Posterior cingulate gyrus (tissue), 11 donors: Measurements from ENCODE around the gene ENTPD2.
"Not testable (repeated sequence)": the region's sequence is repeated elsewhere in the genome, so short reads cannot be mapped to it uniquely, and the experiment has no call there.

Source experiments
- DNase-seq, 10 donors: peaks; one replicate each; pipeline versions ENCODE4 v3.0.0 to v3.0.0-alpha.2; 2020 to 2021; ENCODE audit warnings: mixed read lengths in 3 of 10
- intact Hi-C: fragments of 100-400 bp; cut with DNase I; formaldehyde crosslinking; loops from one replicate; pipeline ENCODE4 v1.15.1; 2023

The ENTPD2 gene

GRCh38 chr9:137066096-137066861 is 12.4 kb upstream of the ENTPD2 start:
- intact Hi-C loops = no loop called here
- peak in 1 of 10 donors; percentile 55 for DNase-seq

DNA sequence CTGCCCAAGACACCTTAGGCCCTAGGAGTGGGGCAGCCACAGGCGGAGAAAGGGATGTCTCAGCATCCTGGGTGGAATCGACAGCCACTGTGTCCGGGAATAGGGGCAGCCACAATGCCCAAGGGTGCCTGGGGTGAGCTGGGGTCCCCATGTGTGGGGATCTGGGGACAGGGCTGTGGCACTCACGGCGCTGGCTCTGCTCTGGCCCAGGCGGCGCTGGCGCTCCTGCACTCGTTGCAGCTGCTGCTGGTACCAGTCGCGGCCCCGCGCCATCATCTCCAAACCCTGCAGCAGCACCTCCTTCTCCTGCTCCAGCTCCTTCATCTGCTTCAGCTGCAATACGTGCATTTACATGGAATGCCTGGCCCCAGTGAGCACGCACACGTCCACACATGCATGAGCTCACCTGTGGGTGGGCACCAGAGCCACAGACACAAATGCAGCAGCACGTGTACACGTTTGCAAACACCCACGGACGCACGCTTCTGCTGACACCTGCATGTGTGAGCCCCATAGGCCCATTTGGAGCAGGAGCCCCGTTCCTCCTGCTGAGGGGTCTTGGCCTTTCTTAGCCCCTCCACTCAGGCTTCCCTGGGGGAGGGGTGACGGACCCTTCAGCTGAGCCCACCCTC is 11.6 kb upstream of the ENTPD2 start:
- intact Hi-C loops = loop anchor here (2.0 kb wide), 1 partner anchor 17 kb away; no protein-coding TSS in a partner anchor
- DNase-seq = no peak

DNA sequence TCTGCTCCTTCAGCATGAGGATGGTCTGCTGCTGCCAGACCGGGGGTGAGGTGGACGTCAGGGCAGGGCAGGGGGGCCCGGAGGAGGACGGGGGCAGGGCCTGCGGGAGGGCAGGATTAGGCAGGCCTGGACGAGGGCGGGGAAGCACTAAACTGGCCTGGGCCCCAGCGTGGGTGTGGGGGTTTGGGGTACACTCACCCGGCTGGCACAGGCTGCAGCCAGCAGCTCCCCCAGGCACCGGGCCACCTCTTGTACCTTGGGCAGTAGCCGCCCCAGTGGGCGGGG is 11.0 kb upstream of the ENTPD2 start:
- no peak for DNase-seq
- intact Hi-C loops = loop anchor here (2.0 kb wide), 1 partner anchor 16 kb away; no protein-coding TSS in a partner anchor

DNA sequence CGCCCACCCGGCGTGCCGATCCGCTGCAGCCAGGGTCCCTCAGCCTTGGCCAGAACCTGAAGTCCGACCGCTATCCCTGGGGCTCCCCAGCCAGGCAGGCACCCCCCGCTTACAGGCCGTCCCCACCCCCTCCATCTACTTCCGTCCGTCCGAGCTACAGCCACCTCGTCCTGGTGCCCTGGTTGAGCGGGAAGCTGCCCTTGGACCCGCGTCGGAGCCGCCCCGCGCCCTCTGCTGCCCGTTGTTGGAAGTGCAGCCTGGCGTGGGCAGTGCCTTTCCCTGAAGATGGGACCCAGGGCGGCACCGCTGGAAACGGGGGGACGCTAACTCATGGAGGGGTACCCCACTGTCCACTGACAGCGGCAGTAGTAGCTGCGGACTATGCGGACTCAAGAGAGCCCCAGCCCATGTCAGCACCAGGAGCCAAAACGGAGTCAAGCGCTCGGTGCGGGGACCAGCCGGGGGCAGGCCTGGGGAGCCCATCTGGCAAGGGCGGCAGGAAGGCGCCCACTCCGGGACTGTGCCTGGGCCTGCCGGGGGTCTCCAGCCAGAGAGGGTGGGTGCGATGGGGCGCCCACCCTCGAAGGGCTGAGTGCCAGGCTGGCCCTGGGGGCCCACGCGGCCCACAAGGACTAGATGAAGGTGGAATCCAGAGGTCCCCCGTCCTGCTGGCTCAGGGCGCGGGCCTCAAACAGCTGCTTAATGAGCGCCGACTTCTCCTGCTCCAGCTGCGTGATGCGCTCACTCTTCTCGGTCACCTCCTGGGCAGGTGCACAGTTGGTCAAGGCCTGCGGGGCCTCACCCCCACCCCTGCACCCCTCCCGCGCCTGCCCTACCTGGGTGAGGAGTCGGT is 10.4 kb upstream of the ENTPD2 start:
- intact Hi-C loops = loop anchor here (2.0 kb wide), 1 partner anchor 15 kb away; no protein-coding TSS in a partner anchor
- peak in 9 of 10 donors; percentile 44 to 95 (median 76) for DNase-seq

GRCh38 chr9:137063311-137064026 is 9.6 kb upstream of the ENTPD2 start:
- no peak for DNase-seq
- intact Hi-C loops = loop anchor here (2.0 kb wide), 1 partner anchor 15 kb away; no protein-coding TSS in a partner anchor

DNA sequence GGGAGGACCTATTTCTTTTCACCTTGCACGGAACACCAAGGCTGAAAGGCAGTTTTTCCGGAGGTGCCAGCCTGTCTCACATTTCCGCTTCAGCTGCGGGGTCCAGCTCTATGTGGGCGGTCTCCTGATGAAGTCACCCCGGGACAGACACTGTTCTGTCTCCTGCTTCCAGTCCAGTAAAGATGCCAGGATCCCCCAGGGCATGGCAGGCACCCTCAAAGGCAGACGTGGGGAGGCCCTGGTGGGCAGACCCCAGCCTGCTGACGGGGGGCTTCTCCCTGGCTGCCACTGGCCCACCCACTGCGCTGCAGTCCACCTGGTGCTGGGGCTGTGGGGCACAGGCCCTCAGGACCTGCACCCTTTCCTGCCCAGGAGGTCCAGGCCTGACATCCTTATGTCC is 8.9 kb upstream of the ENTPD2 start:
- intact Hi-C loops = not testable (repeated sequence)

GRCh38 chr9:137062384-137062783 is 8.5 kb upstream of the ENTPD2 start:
- intact Hi-C loops = no loop called here
- DNase-seq = no peak

More for the DNA sequence above, 8.9 kb upstream of the ENTPD2 start:
- not testable (repeated sequence) for DNase-seq

GRCh38 chr9:137058521-137059234 is 4.8 kb upstream of the ENTPD2 start:
- intact Hi-C loops = no loop called here
- DNase-seq = no peak

DNA sequence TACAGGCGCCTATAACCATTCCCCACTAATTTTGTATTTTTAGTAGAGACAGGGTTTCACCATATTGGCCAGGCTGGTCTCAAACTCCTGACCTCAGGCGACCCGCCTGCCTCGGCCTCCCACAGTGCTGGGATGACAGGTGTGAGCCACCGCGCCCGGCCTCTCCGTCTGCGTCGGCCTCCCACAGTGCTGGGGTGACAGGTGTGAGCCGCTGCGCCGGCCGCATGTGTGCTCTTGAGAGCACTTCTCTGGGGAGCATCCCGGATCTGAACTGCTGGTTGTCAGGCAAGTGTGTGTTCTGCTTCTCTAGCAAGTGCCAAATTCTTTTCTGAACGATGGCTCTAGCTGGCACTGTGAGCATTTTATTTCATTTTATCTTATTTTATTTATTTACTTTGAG is 3.7 kb upstream of the ENTPD2 start:
- intact Hi-C loops = no loop called here
- DNase-seq = no peak

DNA sequence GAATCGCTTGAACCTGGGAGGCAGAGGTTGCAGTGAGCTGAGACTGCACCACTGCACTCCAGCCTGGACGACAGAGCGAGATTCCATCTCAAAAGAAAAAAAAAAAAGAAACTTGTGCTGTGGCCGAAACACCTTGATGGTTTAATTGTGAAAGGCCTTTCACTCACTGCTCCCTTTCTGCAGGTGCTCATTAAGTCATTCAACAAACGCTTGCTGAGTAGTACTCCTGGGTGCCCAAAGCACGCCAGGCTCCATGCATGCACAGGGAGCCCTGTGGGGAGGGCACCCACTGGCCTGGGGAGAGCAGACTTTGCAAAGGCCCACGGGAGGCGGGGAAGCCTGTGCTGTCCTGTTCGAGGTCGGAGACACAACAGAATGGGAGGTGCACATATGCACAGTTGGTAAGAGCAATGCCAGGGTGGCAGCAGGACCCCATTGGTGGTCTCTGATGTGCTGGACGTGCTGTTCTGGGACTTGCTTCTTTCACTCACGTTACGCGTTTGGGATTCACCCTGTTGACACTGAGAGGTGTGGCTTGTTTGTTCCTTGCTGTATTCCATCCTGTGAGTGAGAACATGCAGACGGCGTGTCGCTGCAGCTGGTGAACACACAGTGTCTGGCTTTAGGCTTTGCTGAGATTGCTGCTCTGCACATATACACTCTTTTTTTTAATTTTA is 3.0 kb upstream of the ENTPD2 start:
- DNase-seq = no peak
- intact Hi-C loops = no loop called here

DNA sequence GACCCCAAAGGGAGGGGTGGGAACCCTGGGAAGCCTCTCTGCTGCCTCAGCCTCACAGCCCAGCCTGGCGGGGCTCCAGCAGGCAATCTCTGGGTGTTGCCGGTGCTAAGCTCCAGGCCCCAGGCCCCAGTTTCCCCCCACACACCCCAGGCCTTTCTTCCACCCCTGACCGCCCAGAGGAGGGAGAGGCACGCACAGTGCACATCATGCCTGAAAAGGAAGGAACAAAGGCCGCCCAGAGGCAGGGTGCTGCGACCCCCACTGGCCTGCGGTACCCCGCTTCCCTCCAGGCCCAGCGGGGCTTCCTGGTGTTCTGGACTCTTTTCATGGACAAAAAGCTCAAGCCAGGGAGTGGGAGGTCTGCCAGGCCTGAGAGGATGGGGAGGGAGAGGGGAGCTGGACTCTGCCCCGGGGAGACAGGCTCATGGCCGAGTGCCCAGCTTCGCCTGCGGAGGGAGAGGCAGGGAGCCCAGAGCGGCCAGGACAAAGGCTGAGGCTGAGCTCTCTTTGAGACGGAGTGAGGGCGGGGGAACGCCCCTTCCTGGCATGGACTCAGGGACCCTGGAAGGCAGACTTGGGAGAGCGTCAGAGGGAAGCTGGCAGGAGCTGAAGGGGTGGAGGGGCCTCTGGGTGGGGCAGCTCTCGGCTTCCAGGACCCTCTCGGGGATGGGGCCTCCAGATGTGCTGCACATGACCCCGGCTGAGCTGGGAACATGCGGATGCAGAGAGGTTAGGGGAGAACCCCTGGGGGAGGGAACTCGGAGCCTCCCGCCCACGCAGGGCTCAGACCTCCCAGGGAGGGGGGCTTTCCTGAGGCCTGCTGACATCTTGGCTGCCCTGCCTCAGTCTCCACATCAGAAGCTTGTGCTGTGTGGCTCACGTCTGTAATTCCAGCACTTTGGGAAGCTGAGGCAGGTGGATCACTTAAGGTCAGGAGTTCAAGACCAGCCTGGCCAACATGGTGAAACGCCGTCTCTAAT is 1.8 kb upstream of the ENTPD2 start:
- DNase-seq = peak; percentile 88 to 99 (median 92)
- intact Hi-C loops = no loop called here

- no peak for DNase-seq
- intact Hi-C loops = no loop called here
Measured at GRCh38 chr9:137054932-137055384, 1.1 kb upstream of the ENTPD2 start.

- no peak for DNase-seq
Measured at GRCh38 chr9:137052998-137053943, 590 bp downstream of the ENTPD2 start.

DNA sequence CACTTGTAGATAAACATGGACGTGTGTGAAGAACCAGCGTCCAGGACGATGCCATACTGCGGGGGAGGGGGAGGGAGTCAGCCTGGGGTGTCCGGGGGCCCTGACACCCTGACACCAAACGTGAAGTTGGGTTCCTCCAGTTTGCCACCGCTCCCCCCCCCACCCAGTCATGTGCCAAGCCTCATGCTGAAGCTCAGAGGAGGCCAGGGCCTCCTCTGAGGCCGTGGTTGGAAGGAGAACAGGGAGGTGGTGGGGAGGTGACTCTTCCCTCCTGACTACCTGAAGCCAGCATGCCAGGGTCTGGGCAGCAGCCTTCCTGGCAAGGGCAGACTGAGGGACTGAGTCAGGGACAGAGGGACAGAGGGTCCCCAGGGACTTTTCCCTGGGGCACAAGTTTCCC is 1.6 kb downstream of the ENTPD2 start:
- intact Hi-C loops = no loop called here

More at GRCh38 chr9:137052998-137053943, 590 bp downstream of the ENTPD2 start:
- intact Hi-C loops = no loop called here

GRCh38 chr9:137051145-137051724 is 2.6 kb downstream of the ENTPD2 start:
- DNase-seq = no peak
- intact Hi-C loops = no loop called here

More for the DNA sequence above, 1.6 kb downstream of the ENTPD2 start:
- DNase-seq = no peak

DNA sequence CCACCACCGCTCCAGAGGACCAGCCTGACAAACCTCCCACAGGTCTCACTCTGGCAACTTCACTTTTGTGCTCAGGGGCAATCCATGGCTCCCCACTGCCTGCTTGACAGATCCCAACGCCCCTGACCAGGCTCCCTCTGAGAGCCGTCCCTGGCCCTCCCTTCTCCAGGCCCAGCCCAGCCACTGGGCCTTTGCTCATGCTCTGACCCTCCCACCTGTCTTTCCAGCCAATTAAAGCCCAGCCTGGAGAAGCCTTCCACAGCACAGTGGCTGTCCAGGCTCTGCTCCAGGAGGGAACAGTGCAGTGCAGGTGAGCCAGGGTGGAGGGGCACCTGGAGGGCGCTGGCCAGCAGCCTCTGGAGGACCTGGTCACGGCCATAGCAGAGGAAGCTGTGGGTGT is 3.3 kb downstream of the ENTPD2 start:
- no peak for DNase-seq
- intact Hi-C loops = no loop called here
